ENCODE results near the gene RC3H1.

DNA sequence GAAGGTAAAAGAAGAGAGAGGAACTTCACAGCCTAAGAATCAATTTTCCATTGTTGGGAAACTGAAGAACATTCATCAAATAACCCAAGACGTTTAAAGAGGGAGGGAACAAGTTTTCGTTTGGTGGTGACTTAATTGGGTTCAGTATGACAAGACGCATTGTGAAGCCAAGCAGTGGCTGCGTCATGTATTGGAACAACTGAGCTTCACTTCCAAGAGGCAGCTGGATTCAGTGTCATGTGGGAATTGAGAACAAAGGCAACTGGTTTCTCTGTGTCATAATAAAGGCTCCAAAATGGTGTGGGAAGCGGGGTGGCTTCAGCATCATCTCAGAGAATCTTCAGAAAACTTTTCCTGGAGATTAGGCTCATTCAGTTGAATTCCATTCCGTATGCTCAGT, 29.8 kb upstream of the RC3H1 start:
- TF ChIP-seq, protein P1, sequence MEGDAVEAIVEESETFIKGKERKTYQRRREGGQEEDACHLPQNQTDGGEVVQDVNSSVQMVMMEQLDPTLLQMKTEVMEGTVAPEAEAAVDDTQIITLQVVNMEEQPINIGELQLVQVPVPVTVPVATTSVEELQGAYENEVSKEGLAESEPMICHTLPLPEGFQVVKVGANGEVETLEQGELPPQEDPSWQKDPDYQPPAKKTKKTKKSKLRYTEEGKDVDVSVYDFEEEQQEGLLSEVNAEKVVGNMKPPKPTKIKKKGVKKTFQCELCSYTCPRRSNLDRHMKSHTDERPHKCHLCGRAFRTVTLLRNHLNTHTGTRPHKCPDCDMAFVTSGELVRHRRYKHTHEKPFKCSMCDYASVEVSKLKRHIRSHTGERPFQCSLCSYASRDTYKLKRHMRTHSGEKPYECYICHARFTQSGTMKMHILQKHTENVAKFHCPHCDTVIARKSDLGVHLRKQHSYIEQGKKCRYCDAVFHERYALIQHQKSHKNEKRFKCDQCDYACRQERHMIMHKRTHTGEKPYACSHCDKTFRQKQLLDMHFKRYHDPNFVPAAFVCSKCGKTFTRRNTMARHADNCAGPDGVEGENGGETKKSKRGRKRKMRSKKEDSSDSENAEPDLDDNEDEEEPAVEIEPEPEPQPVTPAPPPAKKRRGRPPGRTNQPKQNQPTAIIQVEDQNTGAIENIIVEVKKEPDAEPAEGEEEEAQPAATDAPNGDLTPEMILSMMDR (IDR thresholded peaks at IDR 0.05): no peak
- TF ChIP-seq POLR2A (IDR thresholded peaks at IDR 0.05): no peak

All from Peyer's patch (tissue), 4 donors.